ENCODE data around the gene CAPN11.

GRCh38 chr6:44183783-44184182 lies 25.2 kb downstream of the CAPN11 start:
- TF ChIP-seq CTCF (IDR thresholded peaks at IDR 0.05) (no peak), EP300 (IDR thresholded peaks at IDR 0.05) (no peak)

Measured in stomach (tissue), 4 donors.